ENCODE data around the gene XXYLT1. TPM values are rescaled to one million over a fixed set of nuclear protein-coding genes. Genes with fewer than 3 reads are reported as not detected.

The XXYLT1 gene
- total RNA-seq, 1 experiment from 2014 or later = 23.4 TPM

- TF ChIP-seq SP1 (CRISPR knock-in tag; conservative IDR thresholded peaks at IDR 0.05) (peak; percentile 95), PRDM15 (CRISPR knock-in tag; IDR thresholded peaks at IDR 0.05) (0 out of 2 replicates have a peak, but pooled peaks have one; percentile 21)
Measured at GRCh38 chr3:195270817-195271409, at the start of gene XXYLT1 (continued).

DNA sequence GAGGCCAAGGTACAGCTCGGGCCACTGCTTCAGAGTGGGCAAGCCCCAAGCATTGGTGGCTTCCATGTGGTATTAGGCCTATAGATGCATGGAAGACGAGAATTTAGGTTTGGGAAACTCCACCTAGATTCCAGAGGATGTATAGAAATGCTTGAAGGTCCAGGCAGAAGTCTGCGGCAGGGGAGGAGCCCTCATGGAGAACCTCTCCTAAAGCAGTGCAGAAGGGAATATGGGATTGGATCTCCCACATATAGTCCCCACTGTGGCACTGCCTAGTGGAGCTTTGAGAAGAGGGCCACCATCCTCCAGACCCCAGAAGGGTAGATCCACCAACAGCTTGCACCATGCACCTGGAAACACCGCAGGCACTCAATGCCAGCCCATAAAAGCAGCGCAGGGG is 48.1 kb upstream of the XXYLT1 start:
- no peak overlapping the region for H3K4me3 Mint-ChIP-seq
- ATAC-seq (no peak), DNase-seq (ENCODE audit: low spot score) (no peak)
- H3K27ac Mint-ChIP-seq = no peak overlapping the region
- H3K4me1 Mint-ChIP-seq = no peaks in the 10 kb centered on the region
- ChIA-PET CTCF (no interaction called here), POLR2A (no interaction called here)
- H3K36me3 Mint-ChIP-seq = peaks cover 37% of the 10 kb centered on the region
- H3K9me3 Mint-ChIP-seq = peaks cover 34% of the 10 kb centered on the region
- H3K27me3 Mint-ChIP-seq (ENCODE audit: low read depth) = no peaks in the 10 kb centered on the region; the same call in 1 of the 2 replicates
- TF ChIP-seq NFATC4 (CRISPR knock-in tag; IDR thresholded peaks at IDR 0.05) = no peak
- no peak for TF ChIP-seq NR2C2 (CRISPR knock-in tag; IDR thresholded peaks at IDR 0.05)
- no peak for TF ChIP-seq SMAD4 (CRISPR knock-in tag; IDR thresholded peaks at IDR 0.05)
- TF ChIP-seq, protein P1, sequence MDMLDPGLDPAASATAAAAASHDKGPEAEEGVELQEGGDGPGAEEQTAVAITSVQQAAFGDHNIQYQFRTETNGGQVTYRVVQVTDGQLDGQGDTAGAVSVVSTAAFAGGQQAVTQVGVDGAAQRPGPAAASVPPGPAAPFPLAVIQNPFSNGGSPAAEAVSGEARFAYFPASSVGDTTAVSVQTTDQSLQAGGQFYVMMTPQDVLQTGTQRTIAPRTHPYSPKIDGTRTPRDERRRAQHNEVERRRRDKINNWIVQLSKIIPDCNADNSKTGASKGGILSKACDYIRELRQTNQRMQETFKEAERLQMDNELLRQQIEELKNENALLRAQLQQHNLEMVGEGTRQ (CRISPR knock-in tag; IDR thresholded peaks at IDR 0.05) = no peak
- no peak for TF ChIP-seq OVOL2 (CRISPR knock-in tag; IDR thresholded peaks at IDR 0.05; ENCODE audit: borderline replicate concordance)
- TF ChIP-seq ESRRA (CRISPR knock-in tag; IDR thresholded peaks at IDR 0.05; ENCODE audit: borderline replicate concordance) = no peak
- TF ChIP-seq, protein P2, sequence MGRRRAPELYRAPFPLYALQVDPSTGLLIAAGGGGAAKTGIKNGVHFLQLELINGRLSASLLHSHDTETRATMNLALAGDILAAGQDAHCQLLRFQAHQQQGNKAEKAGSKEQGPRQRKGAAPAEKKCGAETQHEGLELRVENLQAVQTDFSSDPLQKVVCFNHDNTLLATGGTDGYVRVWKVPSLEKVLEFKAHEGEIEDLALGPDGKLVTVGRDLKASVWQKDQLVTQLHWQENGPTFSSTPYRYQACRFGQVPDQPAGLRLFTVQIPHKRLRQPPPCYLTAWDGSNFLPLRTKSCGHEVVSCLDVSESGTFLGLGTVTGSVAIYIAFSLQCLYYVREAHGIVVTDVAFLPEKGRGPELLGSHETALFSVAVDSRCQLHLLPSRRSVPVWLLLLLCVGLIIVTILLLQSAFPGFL (CRISPR knock-in tag; IDR thresholded peaks at IDR 0.05; ENCODE audit: borderline replicate concordance) = no peak
- TF ChIP-seq CREB1 (CRISPR knock-in tag; IDR thresholded peaks at IDR 0.05) = no peak
- no peak for TF ChIP-seq ZMAT4 (CRISPR knock-in tag; IDR thresholded peaks at IDR 0.05)
- no peak for TF ChIP-seq SMAD3 (CRISPR knock-in tag; IDR thresholded peaks at IDR 0.05; ENCODE audit: borderline replicate concordance)
- TF ChIP-seq GRHL2 (CRISPR knock-in tag; IDR thresholded peaks at IDR 0.05; ENCODE audit: insufficient replicate concordance, severe bottlenecking) = no peak
- TF ChIP-seq ZNF423 (CRISPR knock-in tag; IDR thresholded peaks at IDR 0.05) = no peak

- Mint-ChIP-seq H3K4me1 (no peaks in the 10 kb centered on the region), H3K9me3 (no peaks in the 10 kb centered on the region), H3K27ac (no peak overlapping the region), H3K27me3 (ENCODE audit: low read depth) (no peaks in the 10 kb centered on the region), H3K36me3 (no peaks in the 10 kb centered on the region), H3K4me3 (no peak overlapping the region)
- ChIA-PET POLR2A (no interaction called here), CTCF (no interaction called here)
- DNase-seq (ENCODE audit: low spot score) (no peak), ATAC-seq (no peak)
- no peak for TF ChIP-seq CREB1 (CRISPR knock-in tag; IDR thresholded peaks at IDR 0.05)
- TF ChIP-seq CBFB (CRISPR knock-in tag; IDR thresholded peaks at IDR 0.05; ENCODE audit: low read depth) = no peak
- TF ChIP-seq NFE2L1 (CRISPR knock-in tag; IDR thresholded peaks at IDR 0.05) = no peak
- TF ChIP-seq ETV6 (CRISPR knock-in tag; IDR thresholded peaks at IDR 0.05) = no peak
- TF ChIP-seq HMGXB4 (CRISPR knock-in tag; IDR thresholded peaks at IDR 0.05) = no peak
- TF ChIP-seq, protein P3, sequence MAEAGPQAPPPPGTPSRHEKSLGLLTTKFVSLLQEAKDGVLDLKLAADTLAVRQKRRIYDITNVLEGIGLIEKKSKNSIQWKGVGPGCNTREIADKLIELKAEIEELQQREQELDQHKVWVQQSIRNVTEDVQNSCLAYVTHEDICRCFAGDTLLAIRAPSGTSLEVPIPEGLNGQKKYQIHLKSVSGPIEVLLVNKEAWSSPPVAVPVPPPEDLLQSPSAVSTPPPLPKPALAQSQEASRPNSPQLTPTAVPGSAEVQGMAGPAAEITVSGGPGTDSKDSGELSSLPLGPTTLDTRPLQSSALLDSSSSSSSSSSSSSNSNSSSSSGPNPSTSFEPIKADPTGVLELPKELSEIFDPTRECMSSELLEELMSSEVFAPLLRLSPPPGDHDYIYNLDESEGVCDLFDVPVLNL (CRISPR knock-in tag; IDR thresholded peaks at IDR 0.05; ENCODE audit: borderline replicate concordance, low read depth) = no peak
- TF ChIP-seq JAZF1 (CRISPR knock-in tag; IDR thresholded peaks at IDR 0.05) = no peak
- TF ChIP-seq TEAD1 (CRISPR knock-in tag; IDR thresholded peaks at IDR 0.05) = no peak
- TF ChIP-seq GRHL2 (CRISPR knock-in tag; IDR thresholded peaks at IDR 0.05; ENCODE audit: insufficient replicate concordance, severe bottlenecking) = no peak
- no peak for TF ChIP-seq ZNF317 (CRISPR knock-in tag; IDR thresholded peaks at IDR 0.05; ENCODE audit: borderline replicate concordance, low read depth)
- TF ChIP-seq SP1 (CRISPR knock-in tag; conservative IDR thresholded peaks at IDR 0.05) = no peak
- no peak for TF ChIP-seq ZNF263 (CRISPR knock-in tag; IDR thresholded peaks at IDR 0.05; ENCODE audit: low read depth)
Measured at GRCh38 chr3:195312714-195313113, 41.8 kb upstream of the XXYLT1 start.

Data from WTC11 (cell line).